ENCODE measurements around the gene STK36.

DNA sequence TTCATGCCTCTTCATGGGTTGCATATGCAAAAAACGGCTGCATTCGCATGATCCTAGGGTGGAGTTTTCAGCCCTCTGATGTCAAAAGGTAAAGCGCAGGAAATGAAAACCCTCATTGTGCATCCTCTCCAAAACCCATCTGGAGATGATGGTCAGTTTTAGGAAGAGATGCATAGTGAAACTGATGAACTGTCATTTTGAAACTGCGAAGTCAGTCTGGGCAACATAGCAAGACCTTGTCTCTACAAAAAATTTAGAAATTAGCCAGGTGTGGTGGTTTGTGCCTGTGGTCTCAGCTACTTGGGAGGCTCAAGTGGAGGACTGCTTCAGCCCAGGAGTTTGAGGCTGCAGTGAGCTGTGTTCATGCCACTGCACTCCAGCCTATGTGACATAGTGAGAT, 36.2 kb downstream of the STK36 start:
- TF ChIP-seq ZNF274 (IDR thresholded peaks at IDR 0.05; ENCODE audit: low read depth, low read length): no peak
- TF ChIP-seq YY1 (IDR thresholded peaks at IDR 0.05; ENCODE audit: insufficient read depth, insufficient read length): no peak

Measured in NT2/D1 (cell line).